ACC112 (cell line): Measurements from ENCODE around the gene TBX20.

Experiments
- H2AFZ ChIP-seq: fragments of 200-600 bp; sonication (generic); one replicate; pipeline ENCODE4 v1.6.0; 2017; ENCODE audit warnings: antibody characterized with exemption, low read length; ENCODE audit not compliant: unreplicated experiment
- H3K27ac ChIP-seq: fragments of 200-600 bp; sonication (generic); 2 replicates; pipeline ENCODE4 v1.5.1; 2014; ENCODE audit warnings: low read depth, mild to moderate bottlenecking, antibody characterized with exemption, low read length, moderate library complexity
- H3K27me3 ChIP-seq: fragments of 200-600 bp; sonication (generic); 2 replicates; pipeline ENCODE4 v1.6.1; 2014; ENCODE audit warnings: mild to moderate bottlenecking, antibody characterized with exemption, low read length, moderate library complexity, mixed read lengths; ENCODE audit not compliant: insufficient read depth
- H3K36me3 ChIP-seq: fragments of 200-600 bp; sonication (generic); 2 replicates; pipeline ENCODE4 v1.6.1; 2016; ENCODE audit warnings: mild to moderate bottlenecking, antibody characterized with exemption, low read length, moderate library complexity, mixed read lengths; ENCODE audit not compliant: insufficient read depth
- H3K4me1 ChIP-seq: fragments of 200-600 bp; sonication (generic); one replicate; pipeline ENCODE4 v1.6.1; 2016; ENCODE audit warnings: low read length, mixed read lengths; ENCODE audit not compliant: insufficient read depth, unreplicated experiment, control insufficient read depth
- H3K4me3 ChIP-seq: fragments of 200-600 bp; sonication (generic); 2 replicates; pipeline ENCODE4 v1.5.1; 2014; ENCODE audit warnings: mild to moderate bottlenecking, low read depth, low read length
- H3K79me2 ChIP-seq: fragments of 200-600 bp; sonication (generic); one replicate; pipeline ENCODE4 v1.6.0; 2016; ENCODE audit warnings: low read length; ENCODE audit not compliant: control insufficient read depth, unreplicated experiment, insufficient read depth

The TBX20 gene

GRCh38 chr7:35254496-35255442 lies 869 bp upstream of the TBX20 start:
- Histone ChIP-seq H3K36me3 (no peaks in the 10 kb centered on the region), H3K79me2 (no peaks in the 10 kb centered on the region), H3K27me3 (peaks cover 100% of the 10 kb centered on the region), H3K4me1 (no peaks in the 10 kb centered on the region), H2AFZ (no peak overlapping the region), H3K27ac (no peak overlapping the region), H3K4me3 (no peak overlapping the region)

GRCh38 chr7:35253460-35253709 lies 515 bp downstream of the TBX20 start:
- Histone ChIP-seq H3K27me3 (peaks cover 100% of the 10 kb centered on the region), H3K36me3 (no peaks in the 10 kb centered on the region), H3K4me1 (no peaks in the 10 kb centered on the region), H3K79me2 (no peaks in the 10 kb centered on the region), H3K27ac (no peak overlapping the region), H2AFZ (no peak overlapping the region), H3K4me3 (no peak overlapping the region)

GRCh38 chr7:35252612-35253459 lies 1.1 kb downstream of the TBX20 start:
- Histone ChIP-seq H3K27me3 (peaks cover 100% of the 10 kb centered on the region), H3K4me1 (no peaks in the 10 kb centered on the region), H2AFZ (no peak overlapping the region), H3K4me3 (no peak overlapping the region), H3K27ac (no peak overlapping the region), H3K79me2 (no peaks in the 10 kb centered on the region), H3K36me3 (no peaks in the 10 kb centered on the region)

- H3K27ac ChIP-seq: no peak overlapping the region
- H3K79me2 ChIP-seq: no peaks in the 10 kb centered on the region
- H3K4me3 ChIP-seq: no peak overlapping the region
- no peaks in the 10 kb centered on the region for H3K36me3 ChIP-seq
- peaks cover 100% of the 10 kb centered on the region for H3K27me3 ChIP-seq
- no peak overlapping the region for H2AFZ ChIP-seq
- no peaks in the 10 kb centered on the region for H3K4me1 ChIP-seq
These were observed 2.1 kb downstream of the TBX20 start for GRCh38 chr7:35251606-35252310.

GRCh38 chr7:35250941-35251340 lies 3.0 kb downstream of the TBX20 start:
- Histone ChIP-seq H3K4me3 (no peak overlapping the region), H3K79me2 (no peaks in the 10 kb centered on the region), H3K27me3 (peaks cover 98% of the 10 kb centered on the region), H3K27ac (no peak overlapping the region), H3K36me3 (no peaks in the 10 kb centered on the region), H2AFZ (no peak overlapping the region), H3K4me1 (no peaks in the 10 kb centered on the region)

GRCh38 chr7:35250452-35250851 lies 3.4 kb downstream of the TBX20 start:
- Histone ChIP-seq H3K27ac (no peak overlapping the region), H3K79me2 (no peaks in the 10 kb centered on the region), H3K4me3 (no peak overlapping the region), H3K36me3 (no peaks in the 10 kb centered on the region), H3K4me1 (no peaks in the 10 kb centered on the region), H2AFZ (no peak overlapping the region), H3K27me3 (peaks cover 98% of the 10 kb centered on the region)

- no peak overlapping the region for H3K27ac ChIP-seq
- H3K27me3 ChIP-seq: peaks cover 98% of the 10 kb centered on the region
- H3K4me3 ChIP-seq: no peak overlapping the region
- H3K79me2 ChIP-seq: no peaks in the 10 kb centered on the region
- H3K36me3 ChIP-seq: no peaks in the 10 kb centered on the region
- no peak overlapping the region for H2AFZ ChIP-seq
- H3K4me1 ChIP-seq: no peaks in the 10 kb centered on the region
These were observed 4.4 kb downstream of the TBX20 start for GRCh38 chr7:35249537-35249907.

- Histone ChIP-seq H3K27ac (no peak overlapping the region), H2AFZ (no peak overlapping the region), H3K27me3 (peaks cover 98% of the 10 kb centered on the region), H3K79me2 (no peaks in the 10 kb centered on the region), H3K36me3 (no peaks in the 10 kb centered on the region), H3K4me1 (no peaks in the 10 kb centered on the region), H3K4me3 (no peak overlapping the region)
These were observed 5.0 kb downstream of the TBX20 start for GRCh38 chr7:35248576-35249536.

GRCh38 chr7:35246819-35247218 lies 7.1 kb downstream of the TBX20 start:
- Histone ChIP-seq H3K27me3 (peaks cover 92% of the 10 kb centered on the region), H2AFZ (no peak overlapping the region), H3K79me2 (no peaks in the 10 kb centered on the region), H3K27ac (no peak overlapping the region), H3K36me3 (no peaks in the 10 kb centered on the region), H3K4me1 (no peaks in the 10 kb centered on the region), H3K4me3 (no peak overlapping the region)

- no peak overlapping the region for H3K27ac ChIP-seq
- H2AFZ ChIP-seq: no peak overlapping the region
- no peak overlapping the region for H3K4me3 ChIP-seq
- H3K27me3 ChIP-seq: peaks cover 43% of the 10 kb centered on the region
- H3K4me1 ChIP-seq: no peaks in the 10 kb centered on the region
- no peaks in the 10 kb centered on the region for H3K36me3 ChIP-seq
- H3K79me2 ChIP-seq: no peaks in the 10 kb centered on the region
These were observed 12.0 kb downstream of the TBX20 start for GRCh38 chr7:35241884-35242283.
